MM.1S (cell line): Measurements from ENCODE around the gene UPP2.

Experiments
- DNase-seq: peaks from one replicate; pipeline ENCODE4 v3.0.0-alpha.2; 2015
- H2AFZ ChIP-seq: fragments of 300-600 bp; sonication (generic); 2 replicates; pipeline ENCODE4 v1.6.0; 2016; ENCODE audit warnings: antibody characterized with exemption, low read length
- H3F3A ChIP-seq: fragments of 300-600 bp; sonication (generic); 2 replicates; pipeline ENCODE4 v1.6.1; 2016; ENCODE audit warnings: mild to moderate bottlenecking, antibody characterized with exemption, low read length, moderate library complexity, mixed read lengths; ENCODE audit not compliant: insufficient read depth
- H3K27ac ChIP-seq: fragments of 300-600 bp; sonication (generic); 2 replicates; pipeline ENCODE4 v1.5.1; 2016; ENCODE audit warnings: mild to moderate bottlenecking, low read length
- H3K27me3 ChIP-seq: fragments of 300-600 bp; sonication (generic); replicated peaks from 2 replicates; pipeline ENCODE4 v1.6.0; 2016; ENCODE audit warnings: low read length; ENCODE audit not compliant: insufficient read depth
- H3K36me3 ChIP-seq: fragments of 300-600 bp; sonication (generic); replicated peaks from 2 replicates; pipeline ENCODE4 v1.6.1; 2016; ENCODE audit warnings: mild to moderate bottlenecking, low read length, mixed read lengths; ENCODE audit not compliant: insufficient read depth
- H3K4me1 ChIP-seq: fragments of 300-600 bp; sonication (generic); 2 replicates; pipeline ENCODE4 v1.6.1; 2016; ENCODE audit warnings: low read length, mixed read lengths
- H3K4me2 ChIP-seq: fragments of 300-600 bp; sonication (generic); 2 replicates; pipeline ENCODE4 v1.6.0; 2016; ENCODE audit warnings: low read depth, low read length
- H3K4me3 ChIP-seq: fragments of 300-600 bp; sonication (generic); 2 replicates; pipeline ENCODE4 v1.5.1; 2016; ENCODE audit warnings: low read length, mixed read lengths
- H3K79me2 ChIP-seq: fragments of 300-600 bp; sonication (generic); 2 replicates; pipeline ENCODE4 v1.6.1; 2016; ENCODE audit warnings: mixed run types, low read length, mixed read lengths
- H3K9ac ChIP-seq: fragments of 300-600 bp; sonication (generic); 2 replicates; pipeline ENCODE4 v1.6.1; 2016; ENCODE audit warnings: low read length, mixed read lengths
- H3K9me2 ChIP-seq: fragments of 300-600 bp; sonication (generic); replicated peaks from 2 replicates; pipeline ENCODE4 v1.6.1; 2016; ENCODE audit warnings: mild to moderate bottlenecking, low read length, mixed read lengths; ENCODE audit not compliant: insufficient read depth
- H3K9me3 ChIP-seq: fragments of 300-600 bp; sonication (generic); replicated peaks from 2 replicates; pipeline ENCODE4 v1.6.1; 2016; ENCODE audit warnings: mild to moderate bottlenecking, low read length, mixed read lengths; ENCODE audit not compliant: insufficient read depth
- H4K20me1 ChIP-seq: fragments of 300-600 bp; sonication (generic); 2 replicates; pipeline ENCODE4 v1.6.1; 2016; ENCODE audit warnings: mild to moderate bottlenecking, low read length, moderate library complexity, mixed read lengths; ENCODE audit not compliant: insufficient read depth
- CTCF ChIP-seq: fragments of 300-600 bp; sonication (generic); IDR thresholded peaks from 2 replicates; pipeline ENCODE4 v1.5.1; 2016; ENCODE audit warnings: antibody characterized with exemption, low read length, mixed read lengths
- EZH2 ChIP-seq: fragments of 300-600 bp; sonication (generic); optimal IDR thresholded peaks from 2 replicates; pipeline ENCODE3; 2017; ENCODE audit warnings: low read depth, mild to moderate bottlenecking, antibody characterized with exemption, low read length, mixed read lengths
- EZH2phosphoT487 ChIP-seq: fragments of 300-600 bp; sonication (generic); IDR thresholded peaks from 2 replicates; pipeline ENCODE4 v1.6.1; 2018; ENCODE audit warnings: antibody characterized with exemption, low read length

The UPP2 gene

GRCh38 chr2:158142568-158143332 is 41.1 kb downstream of the UPP2 start:
- Histone ChIP-seq H3K9ac (no peak overlapping the region), H3K27ac (no peak overlapping the region), H3K9me3 (no peaks in the 10 kb centered on the region), H4K20me1 (no peaks in the 10 kb centered on the region), H3K36me3 (no peaks in the 10 kb centered on the region), H3K4me2 (no peak overlapping the region), H3K9me2 (no peaks in the 10 kb centered on the region), H3K4me1 (no peaks in the 10 kb centered on the region), H3F3A (no peaks in the 10 kb centered on the region), H3K27me3 (no peaks in the 10 kb centered on the region), H3K4me3 (no peak overlapping the region), H3K79me2 (no peaks in the 10 kb centered on the region), H2AFZ (no peak overlapping the region)
- no peak for DNase-seq
- no peak for TF ChIP-seq EZH2phosphoT487
- no peak for TF ChIP-seq CTCF
- no peak for TF ChIP-seq EZH2

GRCh38 chr2:158143703-158144360 is 42.2 kb downstream of the UPP2 start:
- Histone ChIP-seq H3F3A (no peaks in the 10 kb centered on the region), H2AFZ (no peak overlapping the region), H3K9me2 (no peaks in the 10 kb centered on the region), H3K4me3 (no peak overlapping the region), H3K4me1 (no peaks in the 10 kb centered on the region), H3K27ac (no peak overlapping the region), H3K36me3 (no peaks in the 10 kb centered on the region), H3K9me3 (no peaks in the 10 kb centered on the region), H3K79me2 (no peaks in the 10 kb centered on the region), H3K27me3 (no peaks in the 10 kb centered on the region), H4K20me1 (no peaks in the 10 kb centered on the region), H3K9ac (no peak overlapping the region), H3K4me2 (no peak overlapping the region)
- TF ChIP-seq EZH2phosphoT487 (no peak), EZH2 (no peak), CTCF (no peak)
- no peak for DNase-seq

- Histone ChIP-seq H3K4me2 (no peak overlapping the region), H3K36me3 (no peaks in the 10 kb centered on the region), H3K4me3 (no peak overlapping the region), H3K27me3 (no peaks in the 10 kb centered on the region), H3K27ac (no peak overlapping the region), H4K20me1 (no peaks in the 10 kb centered on the region), H2AFZ (no peak overlapping the region), H3F3A (no peaks in the 10 kb centered on the region), H3K4me1 (no peaks in the 10 kb centered on the region), H3K79me2 (no peaks in the 10 kb centered on the region), H3K9me2 (no peaks in the 10 kb centered on the region), H3K9ac (no peak overlapping the region), H3K9me3 (no peaks in the 10 kb centered on the region)
- TF ChIP-seq CTCF: no peak
- no peak for TF ChIP-seq EZH2
- no peak for TF ChIP-seq EZH2phosphoT487
- DNase-seq: no peak
Measured at GRCh38 chr2:158144914-158145625, 43.4 kb downstream of the UPP2 start.
